Natural killer cell (primary cell): Measurements from ENCODE around the gene IRAK1BP1. TPM values are rescaled to one million over a fixed set of nuclear protein-coding genes. Genes with fewer than 3 reads are reported as not detected.

ENCODE experiments used
- ATAC-seq, 3 donors: fragments of 150-1000 bp in 2 of 3; fragments of 200-7000 bp in 1 of 3; cut with Tn5 transposase; 1 replicate in 1 of 3; 2 replicates in 2 of 3; pipeline ENCODE4 v1.10.0; 2021; ENCODE audit warnings: mild to moderate bottlenecking in 2 of 3, moderate library complexity in 2 of 3
- DNase-seq, 2 donors: peaks; one replicate each; pipeline versions ENCODE4 v3.0.0 to v3.0.0-alpha.2; 2013 to 2021; ENCODE audit warnings: mixed read lengths in 1 of 2
- H3K27ac ChIP-seq: one replicate; pipeline ENCODE4 v1.5.1; 2013; ENCODE audit warnings: mild to moderate bottlenecking, low read length
- H3K27me3 ChIP-seq: one replicate; pipeline ENCODE4 v1.6.1; 2013; ENCODE audit warnings: low read length; ENCODE audit not compliant: control insufficient read depth, insufficient read depth
- H3K36me3 ChIP-seq: one replicate; pipeline ENCODE4 v1.6.1; 2013; ENCODE audit warnings: low read length; ENCODE audit not compliant: control insufficient read depth, insufficient read depth
- H3K4me1 ChIP-seq: one replicate; pipeline ENCODE4 v1.6.1; 2013; ENCODE audit warnings: low read length; ENCODE audit not compliant: control insufficient read depth, insufficient read depth
- H3K4me3 ChIP-seq: one replicate; pipeline ENCODE4 v1.5.1; 2013; ENCODE audit warnings: low read length
- H3K9me3 ChIP-seq: one replicate; pipeline ENCODE4 v1.6.1; 2013; ENCODE audit warnings: low read length; ENCODE audit not compliant: control insufficient read depth, insufficient read depth
- H3K27ac Mint-ChIP-seq, 2 donors: one replicate each; pipeline ENCODE4 v1.8.0; 2022; ENCODE audit warnings: mild to moderate bottlenecking in 2 of 2, mixed read lengths in 2 of 2, moderate library complexity in 1 of 2
- H3K27me3 Mint-ChIP-seq, 2 donors: one replicate each; pipeline ENCODE4 v1.8.0; 2022; ENCODE audit warnings: low read depth in 2 of 2, mixed read lengths in 2 of 2
- H3K36me3 Mint-ChIP-seq: one replicate; pipeline ENCODE4 v1.8.0; 2022; ENCODE audit warnings: mixed read lengths
- H3K4me1 Mint-ChIP-seq, 2 donors: one replicate each; pipeline ENCODE4 v1.8.0; 2022; ENCODE audit warnings: mixed read lengths in 2 of 2
- H3K4me3 Mint-ChIP-seq: one replicate; pipeline ENCODE4 v1.8.0; 2022; ENCODE audit warnings: mild to moderate bottlenecking, moderate library complexity, mixed read lengths
- H3K9me3 Mint-ChIP-seq, 2 donors: one replicate each; pipeline ENCODE4 v1.8.0; 2022; ENCODE audit warnings: mixed read lengths in 2 of 2
- WGBS: methylation state at CpG from one replicate; pipeline ENCODE4 v1.1.7; 2013; ENCODE audit warnings: missing lambda C conversion rate; ENCODE audit not compliant: insufficient coverage; 5-methylcytosine and 5-hydroxymethylcytosine counted together
- intact Hi-C: fragments of 100-400 bp; cut with micrococcal nuclease; formaldehyde crosslinking; loops from one replicate; pipeline ENCODE4 v1.14.2; 2022
- total RNA-seq, 4 donors: library from RNA; stranded (reverse); fragments of 120-200 nt in 1 of 4; gene quantifications; one replicate each; pipeline versions ENCODE4 v1.2.3 to v1.2.4, GENCODE V29; 2013 to 2022
- TF ChIP-seq, protein P1 (sequence below): fragments of 200-600 bp; IDR thresholded peaks from one replicate; pipeline ENCODE4 v1.8.0; 2022; ENCODE audit warnings: antibody characterized with exemption

IRAK1BP1 gene
- total RNA-seq, 3 donors from 2014 or later (not counting 1 experiment from before 2014, with no cell fraction given): 0.56 to 1.5 (median 1.5) TPM

DNA sequence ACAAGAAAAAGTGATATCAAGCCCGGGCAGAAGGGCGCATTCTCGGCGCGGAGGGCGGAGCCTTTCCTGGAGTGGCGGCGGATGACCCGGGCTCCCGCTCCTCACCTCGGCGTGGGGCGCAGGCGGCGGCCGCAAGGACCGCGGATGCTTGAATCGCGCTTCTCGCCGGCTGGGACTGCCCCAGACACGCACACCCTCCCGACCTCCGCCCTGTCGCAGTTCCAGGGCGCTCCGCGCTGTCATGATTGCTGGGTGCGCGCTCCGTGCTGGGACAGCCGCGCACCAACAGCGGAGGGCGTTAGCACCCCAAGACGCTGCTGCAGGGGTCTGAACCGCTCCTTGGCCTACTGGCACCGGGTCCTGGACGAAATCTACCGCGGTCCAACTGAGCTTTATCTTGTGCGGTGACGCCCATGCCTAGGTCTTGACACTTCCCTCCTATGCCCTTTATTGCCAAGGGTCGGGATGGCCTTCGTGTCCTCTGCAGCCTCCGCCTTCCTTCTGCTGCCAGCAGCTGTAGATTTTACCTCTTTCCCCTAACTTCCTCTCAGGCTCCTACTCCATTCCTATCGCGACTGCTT is 43.3 kb downstream of the IRAK1BP1 start:
- peak in 1 of 3 donors; percentile 52 for ATAC-seq
- Mint-ChIP-seq H3K36me3 (peaks cover 12% of the 10 kb centered on the region), H3K4me1 (peaks cover 11 to 16% of the 10 kb centered on the region in 2 donors), H3K9me3 (no peaks in the 10 kb centered on the region), H3K4me3 (peak overlapping the region; percentile 55), H3K27me3 (peaks cover 18 to 31% of the 10 kb centered on the region in 2 donors), H3K27ac (no peak overlapping the region)
- H3K27ac ChIP-seq: no peak overlapping the region
- peaks cover 11% of the 10 kb centered on the region for H3K27me3 ChIP-seq
- H3K9me3 ChIP-seq: no peaks in the 10 kb centered on the region
- TF ChIP-seq, protein P1, sequence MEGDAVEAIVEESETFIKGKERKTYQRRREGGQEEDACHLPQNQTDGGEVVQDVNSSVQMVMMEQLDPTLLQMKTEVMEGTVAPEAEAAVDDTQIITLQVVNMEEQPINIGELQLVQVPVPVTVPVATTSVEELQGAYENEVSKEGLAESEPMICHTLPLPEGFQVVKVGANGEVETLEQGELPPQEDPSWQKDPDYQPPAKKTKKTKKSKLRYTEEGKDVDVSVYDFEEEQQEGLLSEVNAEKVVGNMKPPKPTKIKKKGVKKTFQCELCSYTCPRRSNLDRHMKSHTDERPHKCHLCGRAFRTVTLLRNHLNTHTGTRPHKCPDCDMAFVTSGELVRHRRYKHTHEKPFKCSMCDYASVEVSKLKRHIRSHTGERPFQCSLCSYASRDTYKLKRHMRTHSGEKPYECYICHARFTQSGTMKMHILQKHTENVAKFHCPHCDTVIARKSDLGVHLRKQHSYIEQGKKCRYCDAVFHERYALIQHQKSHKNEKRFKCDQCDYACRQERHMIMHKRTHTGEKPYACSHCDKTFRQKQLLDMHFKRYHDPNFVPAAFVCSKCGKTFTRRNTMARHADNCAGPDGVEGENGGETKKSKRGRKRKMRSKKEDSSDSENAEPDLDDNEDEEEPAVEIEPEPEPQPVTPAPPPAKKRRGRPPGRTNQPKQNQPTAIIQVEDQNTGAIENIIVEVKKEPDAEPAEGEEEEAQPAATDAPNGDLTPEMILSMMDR: no peak
- intact Hi-C loops: no loop called here
- no peak for DNase-seq
- H3K36me3 ChIP-seq: no peaks in the 10 kb centered on the region
- no peaks in the 10 kb centered on the region for H3K4me1 ChIP-seq
- 5% methylated on average over 49 of the region's 49 CpGs for WGBS
- no peak overlapping the region for H3K4me3 ChIP-seq

DNA sequence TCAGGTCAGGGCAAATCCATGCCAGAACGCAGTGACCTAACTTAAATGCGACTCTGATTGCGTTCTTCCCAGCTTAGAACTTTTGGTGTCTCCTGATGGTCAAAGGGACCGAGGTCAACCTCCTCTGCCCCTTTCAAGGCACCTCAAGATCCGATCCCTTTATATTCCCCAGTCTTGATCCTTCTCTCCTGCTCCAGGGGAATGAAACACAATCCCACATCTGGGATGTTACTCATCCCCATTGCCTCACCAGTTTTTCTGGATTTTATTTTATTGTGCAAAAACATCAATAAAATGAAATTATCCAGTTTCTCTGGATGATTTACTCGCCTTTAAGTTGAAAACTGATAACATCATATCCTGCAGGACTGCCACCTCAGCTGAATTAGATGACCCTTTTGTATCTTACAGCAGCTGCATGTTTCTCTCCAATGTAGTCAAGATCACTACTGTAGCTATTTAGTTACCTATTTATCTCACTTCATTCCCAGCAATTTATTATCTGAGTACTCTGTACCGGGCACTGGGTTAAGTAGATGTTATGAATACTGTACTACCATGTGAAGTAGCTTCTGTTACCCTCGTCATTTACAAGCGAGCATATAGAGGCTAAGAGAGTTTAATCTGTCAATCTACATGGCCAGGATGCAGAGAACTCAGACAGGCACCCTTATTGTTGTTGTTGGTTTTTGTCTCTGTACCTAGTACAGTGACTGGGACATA is 44.0 kb downstream of the IRAK1BP1 start:
- no peaks in the 10 kb centered on the region for H3K36me3 ChIP-seq
- Mint-ChIP-seq H3K4me1 (peaks cover 11 to 16% of the 10 kb centered on the region in 2 donors), H3K27ac (no peak overlapping the region), H3K9me3 (peaks cover under 1% of the 10 kb centered on the region in 2 donors), H3K36me3 (peaks cover 14% of the 10 kb centered on the region), H3K4me3 (peak overlapping the region; percentile 55), H3K27me3 (peaks cover 20 to 31% of the 10 kb centered on the region in 2 donors)
- DNase-seq (no peak), ATAC-seq (no peak)
- H3K27me3 ChIP-seq: peaks cover 11% of the 10 kb centered on the region
- no peak overlapping the region for H3K4me3 ChIP-seq
- WGBS: 80% methylated on average over 9 of the region's 9 CpGs
- intact Hi-C loops: no loop called here
- TF ChIP-seq, protein P1: no peak
- H3K4me1 ChIP-seq: no peaks in the 10 kb centered on the region
- no peak overlapping the region for H3K27ac ChIP-seq
- no peaks in the 10 kb centered on the region for H3K9me3 ChIP-seq

DNA sequence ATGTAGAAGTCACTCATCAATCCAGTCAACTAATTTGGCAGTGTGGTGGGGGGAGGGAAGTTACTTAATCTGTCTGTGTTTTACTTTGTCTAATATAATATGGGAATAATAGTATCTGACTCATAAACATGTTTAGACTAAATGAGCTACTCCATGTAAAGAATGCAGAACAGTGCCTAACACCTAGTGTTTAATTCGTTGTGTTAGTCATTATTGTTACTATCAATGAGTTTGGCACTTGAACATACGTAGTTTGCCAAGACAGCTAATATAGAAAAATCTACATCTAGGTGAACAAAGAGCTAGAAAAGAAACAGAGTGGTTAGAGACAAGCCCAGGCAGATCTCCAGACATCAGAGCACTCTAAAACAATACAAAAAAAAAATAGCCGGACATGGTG is 49.1 kb downstream of the IRAK1BP1 start:
- DNase-seq (no peak), ATAC-seq (no peak)
- WGBS: 90% methylated on average over 3 of the region's 3 CpGs
- Mint-ChIP-seq H3K4me1 (peaks cover under 1 to 3% of the 10 kb centered on the region in 2 donors), H3K9me3 (peaks cover 5 to 12% of the 10 kb centered on the region in 2 donors), H3K36me3 (peaks cover 28% of the 10 kb centered on the region), H3K4me3 (no peak overlapping the region), H3K27ac (no peak overlapping the region), H3K27me3 (peaks cover 9 to 10% of the 10 kb centered on the region in 2 donors)
- Histone ChIP-seq H3K27ac (no peak overlapping the region), H3K27me3 (peaks cover 2% of the 10 kb centered on the region), H3K36me3 (no peaks in the 10 kb centered on the region), H3K9me3 (peaks cover 5% of the 10 kb centered on the region), H3K4me3 (no peak overlapping the region), H3K4me1 (no peaks in the 10 kb centered on the region)
- TF ChIP-seq, protein P1: no peak
- intact Hi-C loops: no loop called here
